Activated B cell treated with CpG ODN at 0.5 μM for 24 hours (primary cell): ENCODE measurements around the gene HNRNPA1. TPM values are rescaled to one million over a fixed set of nuclear protein-coding genes. Genes with fewer than 3 reads are reported as not detected.

Experiments used
- ATAC-seq: fragments of 200-7000 bp; cut with Tn5 transposase; one replicate; pipeline ENCODE4 v1.10.0; 2021; ENCODE audit warnings: low read depth, mild to moderate bottlenecking, moderate library complexity
- CTCF ChIA-PET: fragments of 350-600 bp; sonication (Branson Sonifier 250); formaldehyde crosslinking; loops from one replicate; lab custom pipeline; 2021; ENCODE audit warnings: antibody characterized with exemption; lab: Charles Lee
- POLR2A ChIA-PET: fragments of 350-600 bp; sonication (Branson Sonifier 250); formaldehyde crosslinking; loops from one replicate; lab custom pipeline; 2021; ENCODE audit warnings: antibody characterized with exemption; lab: Charles Lee
- DNase-seq: peaks from one replicate; pipeline ENCODE4 v3.0.0; 2022
- H3K27ac Mint-ChIP-seq: one replicate; pipeline ENCODE4 v1.8.0; 2020; ENCODE audit warnings: mixed read lengths
- H3K27me3 Mint-ChIP-seq: one replicate; pipeline ENCODE4 v1.8.0; 2021; ENCODE audit warnings: mixed read lengths
- H3K36me3 Mint-ChIP-seq: one replicate; pipeline ENCODE4 v1.8.0; 2021; ENCODE audit warnings: low read depth, mixed read lengths
- H3K4me1 Mint-ChIP-seq: one replicate; pipeline ENCODE4 v1.8.0; 2021; ENCODE audit warnings: mixed read lengths
- H3K4me3 Mint-ChIP-seq: one replicate; pipeline ENCODE4 v1.8.0; 2020; ENCODE audit warnings: mild to moderate bottlenecking, mixed read lengths
- H3K9me3 Mint-ChIP-seq: one replicate; pipeline ENCODE4 v1.8.0; 2020; ENCODE audit warnings: mixed read lengths
- CTCF ChIP-seq: fragments of 200-600 bp; IDR thresholded peaks from one replicate; pipeline ENCODE4 v1.8.0; 2022; ENCODE audit warnings: antibody characterized with exemption, mild to moderate bottlenecking
- intact Hi-C: fragments of 100-400 bp; cut with micrococcal nuclease; formaldehyde crosslinking; loops from one replicate; pipeline ENCODE4 v1.15.1; 2024
- total RNA-seq: library from RNA; stranded (reverse); gene quantifications from 2 replicates; pipeline ENCODE4 v1.2.3, GENCODE V29; 2022

Gene HNRNPA1
- total RNA-seq, 1 donor from 2014 or later, result 1,995 TPM

DNA sequence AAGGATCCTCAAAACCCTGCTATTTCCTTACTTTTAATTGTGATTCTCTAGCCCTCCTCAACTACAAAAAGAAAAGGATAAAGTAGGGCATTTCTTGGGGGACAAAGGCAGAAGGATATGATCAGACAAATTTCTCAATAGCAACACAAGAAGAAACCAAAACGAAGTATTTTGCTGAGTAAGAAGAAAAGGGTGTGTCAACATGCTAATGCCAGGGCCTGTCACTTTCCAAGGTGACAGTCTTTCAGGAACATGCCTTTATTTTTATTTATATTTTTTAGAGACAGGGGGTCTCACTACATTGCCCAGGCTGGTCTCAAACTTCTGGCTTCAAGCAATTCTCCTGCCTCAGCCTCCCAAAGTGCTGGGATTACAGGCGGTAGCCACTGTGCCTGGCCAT is 40.4 kb upstream of the HNRNPA1 start:
- Mint-ChIP-seq H3K4me1 (peaks cover 9% of the 10 kb centered on the region), H3K27ac (no peak overlapping the region), H3K4me3 (no peak overlapping the region), H3K36me3 (peaks cover 61% of the 10 kb centered on the region), H3K27me3 (no peaks in the 10 kb centered on the region), H3K9me3 (no peaks in the 10 kb centered on the region)
- no peak for TF ChIP-seq CTCF
- intact Hi-C loops, result no loop called here
- ChIA-PET POLR2A (no interaction called here), CTCF (interaction anchor here (2.5 kb wide), 1 partner anchor 12 kb away, joined by 9 read pairs; no protein-coding TSS in a partner anchor)
- no peak for DNase-seq
- no peak for ATAC-seq

GRCh38 chr12:54240971-54241588 is 39.4 kb upstream of the HNRNPA1 start:
- DNase-seq, result no peak
- no peak for TF ChIP-seq CTCF
- Mint-ChIP-seq H3K9me3 (no peaks in the 10 kb centered on the region), H3K27ac (peak overlapping the region; percentile 71), H3K27me3 (no peaks in the 10 kb centered on the region), H3K4me1 (peaks cover 9% of the 10 kb centered on the region), H3K36me3 (peaks cover 61% of the 10 kb centered on the region), H3K4me3 (no peak overlapping the region)
- peak; percentile 28 for ATAC-seq
- ChIA-PET POLR2A (interaction anchor here (2.0 kb wide), 1 partner anchor 39 kb away, joined by 10 read pairs; the partner anchor contains the start of genes CBX5 and HNRNPA1), CTCF (interaction anchor here (1.0 to 2.5 kb wide), 2 partner anchors 11 to 19 kb away, joined by 3 to 9 read pairs; no protein-coding TSS in a partner anchor)
- intact Hi-C loops, result no loop called here

GRCh38 chr12:54246011-54246641 is 34.4 kb upstream of the HNRNPA1 start:
- no peak for TF ChIP-seq CTCF
- DNase-seq, result no peak
- ChIA-PET CTCF (no interaction called here), POLR2A (interaction anchor here (0.6 to 0.7 kb wide), 2 partner anchors 16 to 90 kb away, joined by 3 to 7 read pairs; no protein-coding TSS in a partner anchor)
- Mint-ChIP-seq H3K9me3 (no peaks in the 10 kb centered on the region), H3K27me3 (no peaks in the 10 kb centered on the region), H3K4me1 (peaks cover 9% of the 10 kb centered on the region), H3K4me3 (no peak overlapping the region), H3K36me3 (peaks cover 54% of the 10 kb centered on the region), H3K27ac (no peak overlapping the region)
- no peak for ATAC-seq
- intact Hi-C loops, result no loop called here

DNA sequence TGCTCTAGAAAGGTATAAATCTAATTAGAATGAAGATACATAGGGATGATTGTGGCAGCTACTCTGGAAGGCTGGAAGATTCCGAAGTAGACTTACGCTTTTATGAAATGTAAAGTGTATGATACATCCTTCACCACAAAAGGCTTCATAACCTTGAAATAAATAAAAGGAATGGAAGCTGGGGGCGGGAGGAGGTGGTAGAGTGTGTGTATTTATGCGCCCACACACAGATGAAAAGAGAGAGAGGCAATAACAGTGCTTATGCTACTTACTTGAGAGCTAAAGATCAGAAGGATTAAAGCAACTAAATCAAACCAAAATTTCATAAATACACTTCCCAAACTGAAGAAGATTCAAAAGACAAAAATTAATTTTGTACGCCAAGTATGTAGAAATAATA is 31.0 kb upstream of the HNRNPA1 start:
- H3K4me3 Mint-ChIP-seq, result no peak overlapping the region
- CTCF ChIA-PET, result interaction anchor here (0.8 to 1.7 kb wide), 3 partner anchors 31 to 119 kb away, joined by 3 to 4 read pairs (median 3); no protein-coding TSS in a partner anchor

More for the DNA sequence above, 31.0 kb upstream of the HNRNPA1 start:
- POLR2A ChIA-PET, result interaction anchor here (0.7 to 1.1 kb wide), 2 partner anchors 119 to 127 kb away, joined by 3 to 6 read pairs; no protein-coding TSS in a partner anchor
- H3K4me1 Mint-ChIP-seq, result peaks cover 7% of the 10 kb centered on the region
- intact Hi-C loops, result no loop called here
- DNase-seq (no peak), ATAC-seq (no peak)
- no peaks in the 10 kb centered on the region for H3K9me3 Mint-ChIP-seq
- H3K27me3 Mint-ChIP-seq, result no peaks in the 10 kb centered on the region
- peaks cover 50% of the 10 kb centered on the region for H3K36me3 Mint-ChIP-seq
- TF ChIP-seq CTCF, result no peak
- no peak overlapping the region for H3K27ac Mint-ChIP-seq
